Panc1 (cell line): ENCODE measurements around the gene PRKAG2.

Experiments used
- CTCF ChIP-seq: fragments of 450-650 bp; IDR thresholded peaks from 2 replicates; pipeline ENCODE4 v1.5.1; 2017; ENCODE audit warnings: mild to moderate bottlenecking
- POLR2AphosphoS5 ChIP-seq: IDR thresholded peaks from 2 replicates; pipeline ENCODE4 v1.6.1; 2012; ENCODE audit warnings: mild to moderate bottlenecking, low read depth, low read length, moderate library complexity
- SIN3A ChIP-seq: IDR thresholded peaks from 2 replicates; pipeline ENCODE4 v1.6.1; 2012; ENCODE audit warnings: low read depth, mild to moderate bottlenecking, low read length, moderate library complexity, borderline replicate concordance; ENCODE audit not compliant: insufficient read depth
- TCF7L2 ChIP-seq: IDR thresholded peaks from 2 replicates; pipeline ENCODE4 v1.6.1; 2011; ENCODE audit warnings: mild to moderate bottlenecking, low read depth, low read length, inconsistent platforms
- TF ChIP-seq, protein P1 (sequence below), 2 experiments: IDR thresholded peaks; 2 replicates each; pipeline ENCODE4 v1.6.1; 2011 to 2012; ENCODE audit warnings: low read depth in 2 of 2, control low read depth in 1 of 2, low read length in 1 of 2, mild to moderate bottlenecking in 1 of 2, moderate library complexity in 1 of 2; ENCODE audit not compliant: insufficient read depth in 1 of 2

DNA sequence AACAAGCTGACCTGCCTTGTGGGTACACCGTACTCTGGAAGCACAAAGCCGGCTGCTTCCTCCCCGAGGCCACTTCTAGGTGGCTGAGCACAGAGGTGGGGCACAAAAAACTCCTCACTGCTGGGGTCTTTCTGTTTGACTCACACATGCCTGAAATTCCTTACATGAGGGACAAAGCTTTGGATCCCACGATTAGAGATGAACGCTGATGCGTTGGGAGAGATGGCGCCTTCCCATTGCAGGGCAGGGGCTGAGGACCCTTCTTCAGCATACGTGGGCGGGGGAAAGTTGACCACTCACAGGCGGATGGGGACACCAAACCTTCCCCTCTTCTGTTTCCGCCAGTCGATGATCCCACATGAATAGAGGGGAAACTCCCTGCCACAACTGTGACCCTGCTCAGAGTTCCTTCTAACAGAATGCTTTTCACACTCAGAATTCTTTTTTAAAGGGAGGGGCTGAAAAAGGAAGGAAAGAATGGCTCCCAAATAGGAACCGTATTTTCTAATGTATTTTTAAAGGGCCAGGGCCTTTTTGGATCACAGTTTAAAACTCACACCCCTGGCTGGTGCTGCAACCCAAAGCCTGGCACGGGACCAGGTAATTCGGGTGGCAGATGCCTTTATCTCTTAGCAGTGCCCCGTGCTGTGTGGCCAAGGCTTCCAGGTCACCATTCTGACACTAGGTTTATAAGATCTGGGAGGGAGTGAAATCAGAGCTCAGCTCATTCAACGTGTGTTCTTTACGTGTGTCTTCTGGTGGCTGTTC, 134.0 kb downstream of the PRKAG2 start:
- no peak for TF ChIP-seq SIN3A
- TF ChIP-seq CTCF = no peak
- TF ChIP-seq, protein P1, sequence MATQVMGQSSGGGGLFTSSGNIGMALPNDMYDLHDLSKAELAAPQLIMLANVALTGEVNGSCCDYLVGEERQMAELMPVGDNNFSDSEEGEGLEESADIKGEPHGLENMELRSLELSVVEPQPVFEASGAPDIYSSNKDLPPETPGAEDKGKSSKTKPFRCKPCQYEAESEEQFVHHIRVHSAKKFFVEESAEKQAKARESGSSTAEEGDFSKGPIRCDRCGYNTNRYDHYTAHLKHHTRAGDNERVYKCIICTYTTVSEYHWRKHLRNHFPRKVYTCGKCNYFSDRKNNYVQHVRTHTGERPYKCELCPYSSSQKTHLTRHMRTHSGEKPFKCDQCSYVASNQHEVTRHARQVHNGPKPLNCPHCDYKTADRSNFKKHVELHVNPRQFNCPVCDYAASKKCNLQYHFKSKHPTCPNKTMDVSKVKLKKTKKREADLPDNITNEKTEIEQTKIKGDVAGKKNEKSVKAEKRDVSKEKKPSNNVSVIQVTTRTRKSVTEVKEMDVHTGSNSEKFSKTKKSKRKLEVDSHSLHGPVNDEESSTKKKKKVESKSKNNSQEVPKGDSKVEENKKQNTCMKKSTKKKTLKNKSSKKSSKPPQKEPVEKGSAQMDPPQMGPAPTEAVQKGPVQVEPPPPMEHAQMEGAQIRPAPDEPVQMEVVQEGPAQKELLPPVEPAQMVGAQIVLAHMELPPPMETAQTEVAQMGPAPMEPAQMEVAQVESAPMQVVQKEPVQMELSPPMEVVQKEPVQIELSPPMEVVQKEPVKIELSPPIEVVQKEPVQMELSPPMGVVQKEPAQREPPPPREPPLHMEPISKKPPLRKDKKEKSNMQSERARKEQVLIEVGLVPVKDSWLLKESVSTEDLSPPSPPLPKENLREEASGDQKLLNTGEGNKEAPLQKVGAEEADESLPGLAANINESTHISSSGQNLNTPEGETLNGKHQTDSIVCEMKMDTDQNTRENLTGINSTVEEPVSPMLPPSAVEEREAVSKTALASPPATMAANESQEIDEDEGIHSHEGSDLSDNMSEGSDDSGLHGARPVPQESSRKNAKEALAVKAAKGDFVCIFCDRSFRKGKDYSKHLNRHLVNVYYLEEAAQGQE (IDR thresholded peaks at IDR 0.05; ENCODE audit: insufficient read depth in 1 of 2, low read depth in 2 of 2, low read length in 1 of 2) = no peak
- TF ChIP-seq POLR2AphosphoS5 = no peak
- TF ChIP-seq TCF7L2 = no peak
